GM12891 (cell line): ENCODE measurements around the gene FILIP1.

Experiments
- PAX5 ChIP-seq: IDR thresholded peaks from 2 replicates; pipeline ENCODE4 v1.6.1; 2011; ENCODE audit warnings: low read length, moderate library complexity, mild to moderate bottlenecking; ENCODE audit not compliant: insufficient read depth, severe bottlenecking
- POLR2A ChIP-seq: IDR thresholded peaks from 2 replicates; pipeline ENCODE4 v1.6.1; 2011; ENCODE audit warnings: low read depth, low read length, control low read depth
- TAF1 ChIP-seq: IDR thresholded peaks from 2 replicates; pipeline ENCODE4 v1.6.1; 2011; ENCODE audit warnings: low read depth, low read length, control low read depth

- no peak for TF ChIP-seq PAX5
- TF ChIP-seq POLR2A = no peak
- TF ChIP-seq TAF1 = no peak
Measured at GRCh38 chr6:75503291-75503690, 9.7 kb upstream of the FILIP1 start.
